OCI-LY3 (cell line): ENCODE data around the gene COG5.

ENCODE experiments used
- H2AFZ ChIP-seq: fragments of 200-600, 300-600 bp; shearing (Covaris generic); 2 replicates; pipeline ENCODE4 v1.6.0; 2014; ENCODE audit warnings: antibody characterized with exemption, low read depth, low read length
- H3K27ac ChIP-seq: fragments of 200-600, 300-600 bp; sonication (generic); 2 replicates; pipeline ENCODE4 v1.5.1; 2014; ENCODE audit warnings: mild to moderate bottlenecking, low read length, moderate library complexity, mixed read lengths
- H3K27me3 ChIP-seq: fragments of 200-600, 300-600 bp; sonication (generic); 2 replicates; pipeline ENCODE4 v1.6.1; 2014; ENCODE audit warnings: low read depth, low read length, mixed read lengths
- H3K36me3 ChIP-seq: fragments of 200-600, 300-600 bp; sonication (generic); replicated peaks from 2 replicates; pipeline ENCODE3; 2014; ENCODE audit warnings: low read depth, low read length, mixed read lengths
- H3K4me1 ChIP-seq: fragments of 300-600, 200-600 bp; sonication (generic); 2 replicates; pipeline ENCODE4 v1.6.1; 2014; ENCODE audit warnings: low read length, mixed read lengths
- H3K4me2 ChIP-seq: fragments of 200-600, 300-600 bp; sonication (generic); 2 replicates; pipeline ENCODE4 v1.6.1; 2014; ENCODE audit warnings: low read length, mixed read lengths
- H3K4me3 ChIP-seq: fragments of 300-600, 200-600 bp; sonication (generic); 2 replicates; pipeline ENCODE4 v1.5.1; 2014; ENCODE audit warnings: antibody characterized with exemption, mild to moderate bottlenecking, low read length, moderate library complexity
- H3K79me2 ChIP-seq: fragments of 300-600, 200-600 bp; shearing (Covaris generic); 2 replicates; pipeline ENCODE4 v1.6.1; 2014; ENCODE audit warnings: mild to moderate bottlenecking, low read length, mixed read lengths
- H3K9ac ChIP-seq: fragments of 300-600, 200-600 bp; shearing (Covaris generic); 2 replicates; pipeline ENCODE4 v1.6.0; 2014; ENCODE audit warnings: mild to moderate bottlenecking, low read length, moderate library complexity
- H3K9me3 ChIP-seq: fragments of 200-600, 300-600 bp; shearing (Covaris generic); 2 replicates; pipeline ENCODE4 v1.6.1; 2014; ENCODE audit warnings: low read length, mixed read lengths; ENCODE audit not compliant: insufficient read depth
- H4K20me1 ChIP-seq: fragments of 200-600, 300-600 bp; sonication (generic); 2 replicates; pipeline ENCODE4 v1.6.1; 2016; ENCODE audit warnings: low read length, mixed read lengths; ENCODE audit not compliant: insufficient read depth
- EZH2phosphoT487 ChIP-seq: fragments of 200-600 bp; shearing (Covaris generic); IDR thresholded peaks from 2 replicates; pipeline ENCODE4 v1.6.1; 2018; ENCODE audit warnings: antibody characterized with exemption, mixed run types, low read depth
- TF ChIP-seq, protein P1 (sequence below): fragments of 200-600, 300-600 bp; sonication (generic); IDR thresholded peaks from 2 replicates; pipeline ENCODE4 v1.5.1; 2014; ENCODE audit warnings: antibody characterized with exemption, low read length, low read depth

COG5 gene

DNA sequence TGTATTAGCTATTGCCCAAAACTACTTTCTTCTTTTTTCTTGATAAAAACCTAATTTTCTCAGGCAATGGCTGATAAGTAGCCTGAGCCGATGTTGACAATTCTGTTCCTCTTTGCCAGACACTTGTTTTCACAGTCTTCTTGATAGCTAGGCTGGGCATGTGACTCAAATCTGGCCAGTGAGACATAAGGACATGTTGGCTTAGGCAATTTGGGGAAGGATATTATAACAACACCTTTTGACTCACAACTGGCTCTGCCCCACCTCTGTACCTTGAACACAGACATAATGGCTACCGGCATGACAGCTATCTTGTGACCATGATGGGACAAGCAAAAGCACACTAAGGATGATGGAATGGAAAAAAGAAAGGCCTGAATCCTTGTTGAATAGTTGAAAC is 166.7 kb downstream of the COG5 start:
- Histone ChIP-seq H3K9me3 (no peaks in the 10 kb centered on the region), H3K36me3 (no peaks in the 10 kb centered on the region), H3K4me3 (no peak overlapping the region), H3K4me2 (no peak overlapping the region), H3K9ac (no peak overlapping the region), H3K79me2 (no peaks in the 10 kb centered on the region), H4K20me1 (no peaks in the 10 kb centered on the region), H3K4me1 (peaks cover 6% of the 10 kb centered on the region), H3K27me3 (no peaks in the 10 kb centered on the region), H2AFZ (no peak overlapping the region), H3K27ac (no peak overlapping the region)
- TF ChIP-seq, protein P1, sequence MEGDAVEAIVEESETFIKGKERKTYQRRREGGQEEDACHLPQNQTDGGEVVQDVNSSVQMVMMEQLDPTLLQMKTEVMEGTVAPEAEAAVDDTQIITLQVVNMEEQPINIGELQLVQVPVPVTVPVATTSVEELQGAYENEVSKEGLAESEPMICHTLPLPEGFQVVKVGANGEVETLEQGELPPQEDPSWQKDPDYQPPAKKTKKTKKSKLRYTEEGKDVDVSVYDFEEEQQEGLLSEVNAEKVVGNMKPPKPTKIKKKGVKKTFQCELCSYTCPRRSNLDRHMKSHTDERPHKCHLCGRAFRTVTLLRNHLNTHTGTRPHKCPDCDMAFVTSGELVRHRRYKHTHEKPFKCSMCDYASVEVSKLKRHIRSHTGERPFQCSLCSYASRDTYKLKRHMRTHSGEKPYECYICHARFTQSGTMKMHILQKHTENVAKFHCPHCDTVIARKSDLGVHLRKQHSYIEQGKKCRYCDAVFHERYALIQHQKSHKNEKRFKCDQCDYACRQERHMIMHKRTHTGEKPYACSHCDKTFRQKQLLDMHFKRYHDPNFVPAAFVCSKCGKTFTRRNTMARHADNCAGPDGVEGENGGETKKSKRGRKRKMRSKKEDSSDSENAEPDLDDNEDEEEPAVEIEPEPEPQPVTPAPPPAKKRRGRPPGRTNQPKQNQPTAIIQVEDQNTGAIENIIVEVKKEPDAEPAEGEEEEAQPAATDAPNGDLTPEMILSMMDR = no peak
- no peak for TF ChIP-seq EZH2phosphoT487

DNA sequence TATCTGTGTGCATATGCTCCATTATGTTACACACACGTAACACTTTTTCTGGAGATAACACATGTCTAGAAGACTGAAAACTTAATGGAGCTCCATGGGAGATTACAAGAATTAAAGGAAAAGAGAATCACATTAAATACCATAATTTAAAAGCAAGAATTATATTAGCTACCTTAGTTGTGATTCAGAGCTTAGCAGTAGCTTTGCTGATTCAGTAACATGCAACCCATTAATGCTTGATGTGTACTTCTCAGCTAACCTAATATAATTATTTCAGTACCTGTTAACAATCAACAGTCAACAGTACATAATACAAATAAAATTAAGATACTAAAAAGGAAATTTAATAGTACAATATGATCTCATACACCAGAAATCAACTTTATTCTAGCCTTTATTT is 167.6 kb downstream of the COG5 start:
- no peaks in the 10 kb centered on the region for H3K9me3 ChIP-seq
- H3K4me3 ChIP-seq = no peak overlapping the region
- H3K27me3 ChIP-seq = no peaks in the 10 kb centered on the region
- no peak overlapping the region for H3K9ac ChIP-seq
- TF ChIP-seq, protein P1 = no peak
- no peak for TF ChIP-seq EZH2phosphoT487
- H3K36me3 ChIP-seq = no peaks in the 10 kb centered on the region
- H3K79me2 ChIP-seq = no peaks in the 10 kb centered on the region
- H2AFZ ChIP-seq = no peak overlapping the region
- no peak overlapping the region for H3K4me2 ChIP-seq
- peaks cover 6% of the 10 kb centered on the region for H3K4me1 ChIP-seq
- no peaks in the 10 kb centered on the region for H4K20me1 ChIP-seq
- H3K27ac ChIP-seq = no peak overlapping the region

DNA sequence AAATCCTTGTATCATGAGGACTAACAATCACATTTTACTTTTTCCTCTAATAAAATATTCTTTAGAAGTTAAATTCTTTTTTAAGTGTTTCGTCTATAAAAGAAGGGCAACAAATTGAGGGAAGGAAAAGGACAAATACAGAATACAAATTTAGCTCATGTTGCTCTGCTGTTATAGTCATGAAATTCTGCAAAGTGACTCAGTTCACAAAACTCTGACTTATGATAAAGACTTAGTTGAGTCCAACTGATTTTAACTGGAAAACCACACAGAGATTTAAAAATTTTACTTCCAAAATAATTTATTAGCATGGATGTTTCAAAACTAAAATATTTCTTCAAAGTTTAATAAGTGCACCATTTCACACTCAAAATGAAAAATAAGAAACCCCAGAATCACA is 168.9 kb downstream of the COG5 start:
- Histone ChIP-seq H3K36me3 (no peaks in the 10 kb centered on the region), H3K79me2 (no peaks in the 10 kb centered on the region), H2AFZ (no peak overlapping the region), H3K4me1 (peaks cover 6% of the 10 kb centered on the region), H3K4me3 (no peak overlapping the region), H3K9me3 (no peaks in the 10 kb centered on the region), H3K4me2 (no peak overlapping the region), H3K9ac (no peak overlapping the region), H3K27me3 (no peaks in the 10 kb centered on the region), H3K27ac (no peak overlapping the region), H4K20me1 (no peaks in the 10 kb centered on the region)
- TF ChIP-seq EZH2phosphoT487 = no peak
- TF ChIP-seq, protein P1 = no peak

DNA sequence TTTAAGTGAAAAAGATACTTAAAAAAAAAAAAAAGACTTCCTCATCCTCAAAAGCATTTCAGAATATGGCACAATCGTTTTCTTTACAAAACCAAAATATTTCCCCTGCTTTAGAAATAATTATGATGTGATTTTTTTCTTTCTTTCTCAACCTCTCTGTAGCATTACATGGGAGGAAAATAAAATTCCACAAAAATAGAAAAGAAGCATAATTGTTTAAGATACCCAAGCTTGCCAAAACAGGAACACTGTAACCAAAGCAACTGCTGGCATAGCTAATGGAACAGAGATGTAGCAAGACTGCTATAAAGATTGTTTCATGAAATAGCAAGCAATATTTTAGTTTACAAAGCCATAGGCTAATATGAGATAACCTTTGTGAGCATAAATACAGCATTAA is 169.4 kb downstream of the COG5 start:
- Histone ChIP-seq H3K79me2 (no peaks in the 10 kb centered on the region), H3K27me3 (no peaks in the 10 kb centered on the region), H3K27ac (no peak overlapping the region), H3K4me3 (no peak overlapping the region), H3K9ac (no peak overlapping the region), H4K20me1 (no peaks in the 10 kb centered on the region), H3K4me1 (peaks cover 6% of the 10 kb centered on the region), H3K9me3 (no peaks in the 10 kb centered on the region), H3K4me2 (no peak overlapping the region), H2AFZ (no peak overlapping the region), H3K36me3 (no peaks in the 10 kb centered on the region)
- TF ChIP-seq EZH2phosphoT487 = no peak
- TF ChIP-seq, protein P1 = no peak
